VCaP (cell line): Measurements from ENCODE around the gene PEX11B.

Source experiments
- H3K27ac ChIP-seq: fragments of 450-650 bp; 2 replicates; pipeline ENCODE4 v1.5.1; 2017
- CTCF ChIP-seq: fragments of 450-650 bp; conservative IDR thresholded peaks from 2 replicates; pipeline ENCODE4 v1.5.1; 2017; ENCODE audit warnings: mild to moderate bottlenecking, moderate library complexity

The PEX11B gene

GRCh38 chr1:145886816-145887215, 31.7 kb downstream of the PEX11B start:
- no peak for TF ChIP-seq CTCF
- H3K27ac ChIP-seq: no peak overlapping the region

- no peak overlapping the region for H3K27ac ChIP-seq
- no peak for TF ChIP-seq CTCF
These were observed 32.1 kb downstream of the PEX11B start for GRCh38 chr1:145886390-145886789.

- no peak for TF ChIP-seq CTCF
- H3K27ac ChIP-seq: no peak within 1 kb of the TSS
These were observed 32.7 kb downstream of the PEX11B start, which contains the start of gene ANKRD35 for GRCh38 chr1:145885738-145886287. Gene ANKRD35 (minus strand): TSS chr1:145885866. CDS start chr1:145885758, 108 bp downstream.

- H3K27ac ChIP-seq: no peak overlapping the region
- TF ChIP-seq CTCF: no peak
These were observed 33.8 kb downstream of the PEX11B start for GRCh38 chr1:145884675-145885074.

- no peak overlapping the region for H3K27ac ChIP-seq
- TF ChIP-seq CTCF: no peak
These were observed 38.7 kb downstream of the PEX11B start for GRCh38 chr1:145879775-145880174.

GRCh38 chr1:145878724-145879123, 39.8 kb downstream of the PEX11B start:
- no peak overlapping the region for H3K27ac ChIP-seq
- no peak for TF ChIP-seq CTCF

- no peak for TF ChIP-seq CTCF
- H3K27ac ChIP-seq: no peak overlapping the region
These were observed 40.5 kb downstream of the PEX11B start for GRCh38 chr1:145877923-145878486.
